ENCODE data around the gene CHRM4.

DNA sequence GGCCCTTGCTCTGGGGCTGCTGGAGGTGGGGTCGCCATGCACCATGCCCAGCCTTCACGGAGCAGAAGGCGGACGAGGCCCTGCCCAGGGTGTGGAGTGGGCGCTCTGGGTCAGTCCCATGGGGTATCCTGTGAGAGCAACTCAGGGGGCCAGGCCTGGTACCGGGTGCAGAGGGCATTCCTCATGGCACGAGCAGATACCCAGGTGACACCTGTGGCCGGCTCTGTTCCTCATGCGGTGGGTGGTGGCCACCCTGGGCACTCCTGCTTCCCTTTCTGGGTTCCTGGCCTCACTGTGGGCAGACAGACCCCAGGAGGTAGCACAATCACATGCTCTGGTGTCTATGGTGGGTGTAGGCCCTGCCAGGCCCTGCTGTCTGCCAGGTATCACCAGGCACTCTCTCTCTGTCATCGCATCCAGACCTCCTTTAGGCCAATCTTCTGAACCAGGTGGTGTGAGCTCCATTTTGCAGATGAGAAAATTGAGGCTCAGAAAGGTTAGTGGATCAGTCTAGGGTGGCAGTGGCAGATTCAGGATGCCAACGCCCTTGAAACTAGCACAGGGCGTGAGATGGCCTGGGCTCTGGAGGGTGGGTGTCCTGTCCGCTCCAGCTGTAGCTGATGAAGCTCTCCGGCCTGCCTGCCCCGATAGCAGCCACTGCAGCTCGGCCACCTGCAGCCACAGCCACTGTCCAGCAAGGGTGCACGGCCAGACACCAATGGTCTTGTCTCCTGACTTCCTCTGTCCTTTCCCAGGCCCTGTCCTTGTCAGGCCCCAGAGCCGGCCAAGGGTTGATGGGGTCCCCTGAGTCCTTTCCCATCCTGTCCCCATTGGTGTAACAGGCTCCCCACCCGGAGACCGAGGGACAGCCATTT, 29.2 kb downstream of the CHRM4 start:
- TF ChIP-seq, protein P1, sequence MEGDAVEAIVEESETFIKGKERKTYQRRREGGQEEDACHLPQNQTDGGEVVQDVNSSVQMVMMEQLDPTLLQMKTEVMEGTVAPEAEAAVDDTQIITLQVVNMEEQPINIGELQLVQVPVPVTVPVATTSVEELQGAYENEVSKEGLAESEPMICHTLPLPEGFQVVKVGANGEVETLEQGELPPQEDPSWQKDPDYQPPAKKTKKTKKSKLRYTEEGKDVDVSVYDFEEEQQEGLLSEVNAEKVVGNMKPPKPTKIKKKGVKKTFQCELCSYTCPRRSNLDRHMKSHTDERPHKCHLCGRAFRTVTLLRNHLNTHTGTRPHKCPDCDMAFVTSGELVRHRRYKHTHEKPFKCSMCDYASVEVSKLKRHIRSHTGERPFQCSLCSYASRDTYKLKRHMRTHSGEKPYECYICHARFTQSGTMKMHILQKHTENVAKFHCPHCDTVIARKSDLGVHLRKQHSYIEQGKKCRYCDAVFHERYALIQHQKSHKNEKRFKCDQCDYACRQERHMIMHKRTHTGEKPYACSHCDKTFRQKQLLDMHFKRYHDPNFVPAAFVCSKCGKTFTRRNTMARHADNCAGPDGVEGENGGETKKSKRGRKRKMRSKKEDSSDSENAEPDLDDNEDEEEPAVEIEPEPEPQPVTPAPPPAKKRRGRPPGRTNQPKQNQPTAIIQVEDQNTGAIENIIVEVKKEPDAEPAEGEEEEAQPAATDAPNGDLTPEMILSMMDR (IDR thresholded peaks at IDR 0.05), result no peak
- TF ChIP-seq POLR2A (IDR thresholded peaks at IDR 0.05) (no peak), POLR2AphosphoS5 (IDR thresholded peaks at IDR 0.05) (no peak)
